Natural killer cell (primary cell): ENCODE measurements around the gene CTNNA2. TPM values are rescaled to one million over a fixed set of nuclear protein-coding genes. Genes with fewer than 3 reads are reported as not detected.

ENCODE experiments used
- ATAC-seq, 3 donors: fragments of 150-1000 bp in 2 of 3; fragments of 200-7000 bp in 1 of 3; cut with Tn5 transposase; 1 replicate in 1 of 3; 2 replicates in 2 of 3; pipeline ENCODE4 v1.10.0; 2021; ENCODE audit warnings: mild to moderate bottlenecking in 2 of 3, moderate library complexity in 2 of 3
- DNase-seq, 2 donors: peaks; one replicate each; pipeline versions ENCODE4 v3.0.0 to v3.0.0-alpha.2; 2013 to 2021; ENCODE audit warnings: mixed read lengths in 1 of 2
- H3K27ac ChIP-seq: one replicate; pipeline ENCODE4 v1.5.1; 2013; ENCODE audit warnings: mild to moderate bottlenecking, low read length
- H3K27me3 ChIP-seq: one replicate; pipeline ENCODE4 v1.6.1; 2013; ENCODE audit warnings: low read length; ENCODE audit not compliant: control insufficient read depth, insufficient read depth
- H3K36me3 ChIP-seq: one replicate; pipeline ENCODE4 v1.6.1; 2013; ENCODE audit warnings: low read length; ENCODE audit not compliant: control insufficient read depth, insufficient read depth
- H3K4me1 ChIP-seq: one replicate; pipeline ENCODE4 v1.6.1; 2013; ENCODE audit warnings: low read length; ENCODE audit not compliant: control insufficient read depth, insufficient read depth
- H3K4me3 ChIP-seq: one replicate; pipeline ENCODE4 v1.5.1; 2013; ENCODE audit warnings: low read length
- H3K9me3 ChIP-seq: one replicate; pipeline ENCODE4 v1.6.1; 2013; ENCODE audit warnings: low read length; ENCODE audit not compliant: control insufficient read depth, insufficient read depth
- H3K27ac Mint-ChIP-seq, 2 donors: one replicate each; pipeline ENCODE4 v1.8.0; 2022; ENCODE audit warnings: mild to moderate bottlenecking in 2 of 2, mixed read lengths in 2 of 2, moderate library complexity in 1 of 2
- H3K27me3 Mint-ChIP-seq, 2 donors: one replicate each; pipeline ENCODE4 v1.8.0; 2022; ENCODE audit warnings: low read depth in 2 of 2, mixed read lengths in 2 of 2
- H3K36me3 Mint-ChIP-seq: one replicate; pipeline ENCODE4 v1.8.0; 2022; ENCODE audit warnings: mixed read lengths
- H3K4me1 Mint-ChIP-seq, 2 donors: one replicate each; pipeline ENCODE4 v1.8.0; 2022; ENCODE audit warnings: mixed read lengths in 2 of 2
- H3K4me3 Mint-ChIP-seq: one replicate; pipeline ENCODE4 v1.8.0; 2022; ENCODE audit warnings: mild to moderate bottlenecking, moderate library complexity, mixed read lengths
- H3K9me3 Mint-ChIP-seq, 2 donors: one replicate each; pipeline ENCODE4 v1.8.0; 2022; ENCODE audit warnings: mixed read lengths in 2 of 2
- CTCF ChIP-seq: fragments of 200-600 bp; IDR thresholded peaks from one replicate; pipeline ENCODE4 v1.8.0; 2022; ENCODE audit warnings: antibody characterized with exemption
- WGBS: methylation state at CpG from one replicate; pipeline ENCODE4 v1.1.7; 2013; ENCODE audit warnings: missing lambda C conversion rate; ENCODE audit not compliant: insufficient coverage; 5-methylcytosine and 5-hydroxymethylcytosine counted together
- intact Hi-C: fragments of 100-400 bp; cut with micrococcal nuclease; formaldehyde crosslinking; loops from one replicate; pipeline ENCODE4 v1.14.2; 2022
- total RNA-seq, 4 donors: library from RNA; stranded (reverse); fragments of 120-200 nt in 1 of 4; gene quantifications; one replicate each; pipeline versions ENCODE4 v1.2.3 to v1.2.4, GENCODE V29; 2013 to 2022

Gene CTNNA2
- total RNA-seq, 3 donors from 2014 or later (not counting 1 experiment from before 2014, with no cell fraction given): not detected

DNA sequence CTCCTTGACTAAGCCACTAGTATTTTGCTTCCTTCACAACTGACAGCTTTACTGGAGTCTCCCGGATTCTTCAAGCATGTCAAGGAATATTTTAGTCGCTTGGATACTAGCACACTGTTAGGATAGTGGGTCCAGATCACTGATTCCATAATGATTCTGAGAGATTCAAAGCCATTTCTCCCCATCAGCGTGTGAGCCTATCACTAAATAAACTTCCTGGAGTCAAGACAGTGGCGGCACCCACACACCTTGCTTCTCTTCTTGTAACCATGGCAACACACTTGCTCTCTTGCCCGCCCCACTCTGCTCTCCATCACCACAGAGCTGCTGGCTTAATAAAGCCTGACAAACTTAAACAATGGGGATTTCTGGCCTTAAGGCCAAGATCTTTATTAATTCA lies 546.6 kb downstream of the CTNNA2 start:
- H3K27ac Mint-ChIP-seq: no peak overlapping the region
- intact Hi-C loops: no loop called here
- no peak for TF ChIP-seq CTCF
- Histone ChIP-seq H3K4me3 (no peak overlapping the region), H3K9me3 (no peaks in the 10 kb centered on the region), H3K36me3 (no peaks in the 10 kb centered on the region), H3K27ac (no peak overlapping the region), H3K27me3 (no peaks in the 10 kb centered on the region), H3K4me1 (no peaks in the 10 kb centered on the region)
- H3K4me1 Mint-ChIP-seq: no peaks in the 10 kb centered on the region
- H3K27me3 Mint-ChIP-seq: no peaks in the 10 kb centered on the region
- H3K4me3 Mint-ChIP-seq: no peak overlapping the region
- 83% methylated on average over 5 of the region's 5 CpGs for WGBS
- H3K9me3 Mint-ChIP-seq: peaks cover 3 to 6% of the 10 kb centered on the region in 2 donors
- ATAC-seq: no peak
- no peak for DNase-seq
- no peaks in the 10 kb centered on the region for H3K36me3 Mint-ChIP-seq

- no peaks in the 10 kb centered on the region for H3K36me3 Mint-ChIP-seq
- H3K4me3 ChIP-seq: no peak overlapping the region
- no peak for ATAC-seq
These were observed 549.0 kb downstream of the CTNNA2 start for GRCh38 chr2:80061881-80062280.

GRCh38 chr2:80062298-80062697 lies 549.4 kb downstream of the CTNNA2 start:
- Mint-ChIP-seq H3K4me3 (no peak overlapping the region), H3K27me3 (no peaks in the 10 kb centered on the region), H3K9me3 (peaks cover 3 to 6% of the 10 kb centered on the region in 2 donors), H3K4me1 (no peaks in the 10 kb centered on the region), H3K36me3 (no peaks in the 10 kb centered on the region), H3K27ac (no peak overlapping the region)
- no peaks in the 10 kb centered on the region for H3K9me3 ChIP-seq
- ATAC-seq: no peak
- H3K36me3 ChIP-seq: no peaks in the 10 kb centered on the region
- no peak overlapping the region for H3K4me3 ChIP-seq
- no peaks in the 10 kb centered on the region for H3K4me1 ChIP-seq
- DNase-seq: no peak
- intact Hi-C loops: no loop called here
- no peak overlapping the region for H3K27ac ChIP-seq
- H3K27me3 ChIP-seq: no peaks in the 10 kb centered on the region
- TF ChIP-seq CTCF: no peak

More at GRCh38 chr2:80061881-80062280, 549.0 kb downstream of the CTNNA2 start:
- intact Hi-C loops: no loop called here
- Histone ChIP-seq H3K27ac (no peak overlapping the region), H3K4me1 (no peaks in the 10 kb centered on the region), H3K9me3 (no peaks in the 10 kb centered on the region), H3K27me3 (no peaks in the 10 kb centered on the region), H3K36me3 (no peaks in the 10 kb centered on the region)
- no peak for DNase-seq
- Mint-ChIP-seq H3K27me3 (no peaks in the 10 kb centered on the region), H3K27ac (no peak overlapping the region), H3K4me1 (no peaks in the 10 kb centered on the region), H3K4me3 (no peak overlapping the region), H3K9me3 (peaks cover 3 to 6% of the 10 kb centered on the region in 2 donors)
- TF ChIP-seq CTCF: no peak

DNA sequence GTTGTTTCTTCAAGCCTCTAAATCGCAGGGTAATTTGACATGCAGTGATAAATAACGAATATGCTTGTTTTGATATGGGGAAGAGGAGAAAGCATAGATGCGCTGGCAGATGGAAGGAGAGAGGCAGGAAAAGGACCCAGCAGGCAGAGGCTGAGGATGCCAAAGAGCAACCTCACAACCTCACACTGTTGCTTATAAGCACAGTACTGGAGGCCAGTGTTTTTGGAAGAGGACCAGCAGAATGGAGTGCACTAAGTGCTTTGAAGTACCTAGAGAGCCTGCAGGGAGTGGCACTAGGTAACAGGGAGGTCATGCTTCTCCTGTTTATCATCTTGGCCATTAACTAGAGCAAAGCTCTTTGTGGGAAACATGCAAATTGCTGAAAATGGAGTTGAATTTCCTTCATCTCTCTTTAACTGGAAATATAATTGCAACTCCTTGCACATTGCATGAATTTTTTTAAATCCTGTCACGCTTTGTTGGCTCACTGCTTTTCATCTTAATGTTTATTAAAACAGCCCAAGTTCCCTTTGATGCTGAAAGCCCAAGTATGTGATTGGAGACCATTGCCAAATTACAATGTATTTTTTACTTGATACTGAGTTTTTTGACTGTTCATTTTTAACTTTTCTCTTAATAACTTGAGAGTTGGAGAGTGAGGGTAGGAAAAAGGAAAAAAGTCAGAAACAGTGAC lies 555.3 kb downstream of the CTNNA2 start:
- no peak for TF ChIP-seq CTCF
- no peak overlapping the region for H3K27ac ChIP-seq
- no peaks in the 10 kb centered on the region for H3K36me3 ChIP-seq
- ATAC-seq (no peak), DNase-seq (no peak)
- H3K27ac Mint-ChIP-seq: no peak overlapping the region
- no peaks in the 10 kb centered on the region for H3K9me3 ChIP-seq
- H3K4me3 ChIP-seq: no peak overlapping the region
- no peaks in the 10 kb centered on the region for H3K27me3 ChIP-seq
- H3K27me3 Mint-ChIP-seq: no peaks in the 10 kb centered on the region
- H3K9me3 Mint-ChIP-seq: peaks cover 3 to 7% of the 10 kb centered on the region in 2 donors
- H3K36me3 Mint-ChIP-seq: no peaks in the 10 kb centered on the region
- 80% methylated on average over 4 of the region's 4 CpGs for WGBS
- H3K4me1 Mint-ChIP-seq: no peaks in the 10 kb centered on the region
- no peaks in the 10 kb centered on the region for H3K4me1 ChIP-seq
- intact Hi-C loops: no loop called here
- no peak overlapping the region for H3K4me3 Mint-ChIP-seq
